SH-SY5Y (cell line): Measurements from ENCODE around the gene ZDHHC14.

Experiments
- GATA2 ChIP-seq: IDR thresholded peaks from 2 replicates; pipeline ENCODE4 v1.6.1; 2011; ENCODE audit warnings: mild to moderate bottlenecking, low read depth, low read length
- GATA3 ChIP-seq: IDR thresholded peaks from 2 replicates; pipeline ENCODE4 v1.6.1; 2011; ENCODE audit warnings: low read depth, mild to moderate bottlenecking, low read length, moderate library complexity

Gene ZDHHC14

DNA sequence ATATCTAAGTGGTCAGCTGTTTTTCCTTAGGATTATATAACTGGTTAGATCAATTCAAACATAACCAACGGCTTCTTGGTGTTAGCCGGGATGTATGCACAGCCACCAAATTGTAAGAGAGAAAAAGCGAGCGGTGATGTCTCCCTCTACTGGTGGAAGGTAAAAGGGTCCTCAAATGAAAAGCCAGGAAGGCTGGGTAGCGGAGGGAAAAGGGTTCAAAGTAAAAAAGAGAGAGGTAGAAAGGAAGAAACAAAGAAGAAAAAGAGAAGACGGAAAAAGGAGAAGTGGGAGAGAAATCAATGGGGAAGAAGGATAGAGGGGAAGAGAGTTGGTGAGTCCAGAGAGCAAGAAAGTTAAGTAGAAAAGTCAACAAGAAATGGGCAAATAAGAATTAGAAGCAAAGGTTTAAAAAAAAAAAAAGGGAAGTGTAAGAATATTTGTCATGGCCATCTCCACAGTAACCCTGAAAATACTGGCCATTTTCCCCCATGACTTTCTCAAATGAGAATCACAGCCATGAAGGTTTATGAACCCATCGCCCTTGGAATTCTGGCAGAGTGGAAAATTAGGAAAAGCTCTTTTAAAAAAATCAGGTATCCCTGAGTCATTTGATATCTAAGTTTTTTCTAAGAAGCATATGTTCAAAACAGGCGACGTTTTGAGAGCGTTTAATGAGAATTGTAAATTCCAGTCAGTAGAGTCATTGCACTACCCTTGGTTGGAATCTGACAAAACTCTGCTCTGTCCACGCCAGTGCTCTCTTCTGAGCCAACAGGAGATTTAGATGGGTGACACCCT is 286.4 kb downstream of the ZDHHC14 start:
- TF ChIP-seq GATA2: no peak
- no peak for TF ChIP-seq GATA3

DNA sequence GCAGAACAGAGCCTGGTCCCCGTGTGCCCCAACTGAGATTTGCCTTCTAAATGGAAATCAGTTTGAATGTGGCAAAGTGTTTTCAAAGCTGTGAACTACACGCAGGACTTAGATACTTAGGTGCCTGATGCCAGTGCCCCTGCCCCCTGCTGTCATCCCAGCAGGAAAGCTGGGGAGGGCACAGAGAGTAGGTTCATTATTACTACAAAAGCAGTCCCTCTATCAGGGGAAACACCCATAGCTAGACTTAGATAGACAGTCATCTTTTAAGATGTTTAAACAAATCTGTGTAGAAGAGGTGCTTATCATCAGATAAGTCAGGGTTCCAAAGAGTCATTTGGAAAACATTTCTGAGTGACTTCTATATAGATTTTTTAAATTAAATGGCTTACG is 287.0 kb downstream of the ZDHHC14 start:
- TF ChIP-seq GATA3 (no peak), GATA2 (no peak)

DNA sequence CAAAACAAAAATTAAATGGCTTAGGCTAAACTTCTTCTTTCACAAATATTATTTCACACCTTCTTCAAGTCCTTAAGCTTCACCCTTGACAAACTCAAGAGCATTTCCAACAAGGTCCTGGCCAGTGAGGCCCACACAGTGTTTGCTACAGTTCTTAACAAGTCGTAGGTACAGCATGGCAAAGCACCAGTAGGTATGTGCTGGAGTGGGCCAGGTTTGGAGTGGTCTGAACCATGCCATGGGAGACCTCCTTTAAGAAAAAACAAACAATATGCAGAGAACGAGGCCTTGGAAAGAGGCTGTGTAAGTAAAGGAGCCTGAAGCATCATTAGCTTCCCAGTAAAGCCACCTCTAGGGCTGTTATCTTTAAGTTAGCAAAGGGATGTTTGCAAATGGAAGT is 287.7 kb downstream of the ZDHHC14 start:
- TF ChIP-seq GATA3: no peak
- TF ChIP-seq GATA2: no peak

DNA sequence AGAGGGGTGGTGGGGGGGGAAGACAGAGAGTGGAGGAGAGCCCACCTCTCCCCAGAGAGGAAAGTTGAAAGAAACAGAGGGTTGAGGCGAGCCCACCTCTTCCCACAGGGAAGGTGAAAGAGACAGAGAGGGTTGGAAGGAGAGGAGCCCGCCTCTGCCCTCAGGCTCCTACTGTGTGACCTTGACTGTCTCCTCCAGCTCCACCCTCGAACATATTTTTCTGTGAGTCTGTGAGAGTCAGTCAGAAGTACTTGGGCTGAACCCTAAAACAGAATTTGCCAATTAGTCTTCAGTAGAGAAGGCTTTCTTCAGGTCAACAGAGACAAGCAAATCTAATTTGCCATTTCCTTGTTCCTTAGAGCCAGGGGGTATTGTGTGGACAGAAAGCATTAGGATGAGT is 288.3 kb downstream of the ZDHHC14 start:
- no peak for TF ChIP-seq GATA3
- no peak for TF ChIP-seq GATA2

DNA sequence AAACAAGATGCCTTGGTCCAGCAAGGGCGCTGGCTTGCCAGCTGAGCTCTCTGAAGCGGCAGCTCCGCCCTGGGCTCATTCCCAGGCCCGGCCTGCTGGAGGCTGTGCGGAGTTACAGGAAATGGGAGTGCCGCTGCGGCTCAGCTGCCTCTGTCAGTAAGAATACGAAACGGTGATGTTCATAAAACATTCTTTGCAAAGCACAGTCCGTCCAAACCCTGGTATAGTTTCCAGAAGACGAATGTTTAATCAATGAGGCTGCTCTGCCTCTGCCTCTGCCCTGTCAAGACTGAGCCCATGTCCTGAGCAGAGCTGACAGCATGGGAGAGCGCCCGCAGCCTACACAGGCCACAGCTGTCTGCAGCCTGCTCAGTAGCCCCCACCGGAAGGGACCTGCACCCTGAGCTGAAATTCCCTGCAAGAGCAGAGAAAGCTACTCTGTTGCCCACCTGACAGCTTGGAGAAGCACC is 288.8 kb downstream of the ZDHHC14 start:
- TF ChIP-seq GATA3 (no peak), GATA2 (no peak)

DNA sequence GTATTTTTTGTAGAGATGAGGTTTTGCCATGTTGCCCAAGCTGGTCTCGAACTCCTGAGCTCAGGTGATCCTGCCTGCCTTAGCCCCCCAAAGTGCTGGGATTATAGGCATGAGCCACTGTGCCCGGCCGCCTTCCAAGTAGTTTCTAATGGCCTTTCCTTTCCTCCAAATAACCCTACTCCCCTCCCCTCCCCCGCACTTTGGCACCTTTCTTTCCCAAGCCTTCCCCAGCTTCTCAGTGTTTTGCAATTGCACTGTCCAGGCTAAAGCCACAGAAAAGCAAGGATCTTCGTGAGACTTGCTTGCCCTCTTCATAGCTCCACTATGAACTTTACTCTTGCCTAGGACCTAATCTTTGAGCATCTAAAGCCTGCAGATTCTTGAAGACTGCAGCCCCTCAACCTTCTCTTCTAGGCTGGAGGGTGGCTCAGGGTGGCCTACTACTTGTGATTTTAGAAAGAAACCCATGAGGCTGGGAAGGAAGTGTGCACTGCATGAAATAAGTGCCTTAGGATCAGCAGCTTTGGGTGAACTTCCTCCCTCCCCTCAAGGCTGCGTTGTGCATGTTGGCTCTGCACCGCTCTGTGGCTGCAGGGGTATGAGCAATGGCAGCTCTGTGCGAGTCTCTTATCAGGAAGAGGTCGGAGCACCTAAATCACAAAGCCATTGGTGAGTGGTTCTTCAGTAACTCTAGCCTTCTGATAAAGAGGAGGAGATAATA is 289.6 kb downstream of the ZDHHC14 start:
- TF ChIP-seq GATA2: no peak

DNA sequence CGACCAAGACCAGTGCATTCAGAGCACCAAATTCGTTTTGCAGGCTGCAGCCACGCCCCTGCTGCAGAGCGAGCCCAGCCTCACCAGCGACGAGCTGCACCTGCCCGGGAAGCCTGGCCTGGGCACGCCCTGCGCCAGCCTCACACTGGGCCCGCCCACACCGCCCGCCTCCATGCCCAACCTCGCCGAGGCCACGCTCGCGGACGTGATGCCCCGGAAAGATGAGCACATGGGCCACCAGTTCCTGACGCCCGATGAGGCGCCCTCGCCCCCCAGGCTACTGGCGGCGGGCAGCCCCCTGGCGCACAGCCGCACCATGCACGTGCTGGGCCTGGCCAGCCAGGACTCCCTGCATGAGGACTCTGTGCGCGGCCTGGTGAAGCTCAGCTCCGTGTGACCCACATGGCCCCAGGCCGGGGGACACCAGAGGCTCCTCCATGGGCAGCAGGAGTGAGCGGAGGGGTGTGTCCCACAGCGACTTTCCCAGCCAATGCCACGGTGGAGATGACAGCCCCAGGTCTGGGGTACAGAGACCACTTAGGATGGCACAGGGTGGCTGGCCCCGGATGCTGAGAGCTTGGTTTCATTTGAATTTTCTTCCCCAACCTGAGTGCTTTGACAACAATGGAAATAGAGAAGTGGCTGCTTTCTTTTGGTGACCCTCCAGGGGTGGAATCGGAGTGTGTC is 291.9 kb downstream of the ZDHHC14 start:
- TF ChIP-seq GATA3 (no peak), GATA2 (no peak)

DNA sequence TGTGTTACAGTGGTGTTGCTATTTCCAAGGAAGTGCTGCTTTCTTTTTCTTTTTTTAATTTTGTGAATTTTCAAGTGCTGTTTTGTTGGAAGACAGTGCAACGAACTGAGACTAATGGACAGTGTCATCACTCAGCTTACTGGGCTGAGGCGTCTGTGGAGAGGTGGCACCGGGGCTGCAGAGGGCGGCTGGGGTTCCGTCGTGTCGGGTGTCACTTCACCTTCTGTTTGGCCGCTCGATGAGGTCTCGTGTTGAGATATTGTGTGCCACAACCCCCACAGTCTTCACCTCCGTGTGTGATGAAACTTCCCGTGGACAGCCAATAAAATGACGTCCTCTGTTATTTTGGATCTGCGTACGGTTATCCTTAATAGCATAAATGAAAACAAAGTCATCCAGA is 292.6 kb downstream of the ZDHHC14 start:
- no peak for TF ChIP-seq GATA3
- no peak for TF ChIP-seq GATA2

DNA sequence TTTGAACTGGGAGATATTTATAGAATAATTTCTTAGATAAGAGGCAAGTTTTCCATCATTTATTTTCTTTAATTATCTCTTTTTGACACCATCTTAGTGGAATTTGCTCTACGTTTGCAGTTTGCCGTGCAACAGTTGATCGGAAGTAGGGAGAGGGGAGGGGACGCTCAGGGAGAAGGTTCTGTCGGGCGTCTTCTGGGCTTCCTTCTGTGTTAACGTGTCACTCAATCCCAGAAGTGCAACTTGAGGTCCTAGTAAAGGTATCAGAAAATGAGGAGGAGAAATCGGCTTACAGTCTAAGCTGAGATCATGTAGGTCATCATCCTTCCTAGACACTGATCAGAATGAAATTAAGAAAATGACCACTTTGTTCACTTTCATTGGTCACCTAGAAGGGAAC is 293.1 kb downstream of the ZDHHC14 start:
- TF ChIP-seq GATA3 (no peak), GATA2 (no peak)

DNA sequence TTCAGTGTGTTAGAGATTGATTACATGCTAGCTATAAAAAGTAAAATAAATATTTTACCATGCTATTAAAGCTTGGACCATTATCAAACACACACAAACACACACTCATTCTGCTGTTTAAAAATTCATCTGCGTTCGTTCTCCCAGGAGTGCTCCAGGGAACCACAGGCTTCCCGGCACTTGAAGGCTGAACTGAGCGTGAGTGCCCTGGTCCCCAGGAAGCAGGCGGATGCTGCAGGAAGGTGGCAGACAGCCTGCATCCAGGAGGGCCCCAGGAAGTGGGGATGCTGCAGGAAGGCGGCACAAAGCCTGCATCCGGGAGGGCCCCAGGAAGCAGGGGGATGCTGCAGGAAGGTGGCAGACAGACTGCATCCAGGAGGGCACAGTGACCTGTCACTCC is 294.8 kb downstream of the ZDHHC14 start:
- TF ChIP-seq GATA3: no peak
- no peak for TF ChIP-seq GATA2

DNA sequence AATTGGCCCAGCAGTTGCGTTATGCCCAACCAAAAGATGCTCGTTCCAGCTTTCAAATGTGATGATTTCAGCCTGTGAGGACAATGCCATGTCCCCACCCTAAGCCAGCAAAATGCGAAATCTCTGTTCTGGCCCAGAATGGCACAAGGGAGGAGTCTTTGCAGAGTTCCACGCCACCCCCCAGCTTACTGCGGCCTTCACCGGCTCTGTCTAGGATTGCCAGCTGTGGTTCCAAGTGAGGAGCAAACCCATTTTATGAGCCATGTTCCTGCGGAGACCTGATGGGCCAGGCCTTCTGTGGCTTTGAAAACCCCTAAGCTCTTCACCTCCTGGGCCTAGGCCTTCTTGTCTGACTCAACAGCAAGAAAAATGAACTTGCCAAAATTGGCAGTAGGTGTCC is 295.3 kb downstream of the ZDHHC14 start:
- TF ChIP-seq GATA2: no peak
- no peak for TF ChIP-seq GATA3

DNA sequence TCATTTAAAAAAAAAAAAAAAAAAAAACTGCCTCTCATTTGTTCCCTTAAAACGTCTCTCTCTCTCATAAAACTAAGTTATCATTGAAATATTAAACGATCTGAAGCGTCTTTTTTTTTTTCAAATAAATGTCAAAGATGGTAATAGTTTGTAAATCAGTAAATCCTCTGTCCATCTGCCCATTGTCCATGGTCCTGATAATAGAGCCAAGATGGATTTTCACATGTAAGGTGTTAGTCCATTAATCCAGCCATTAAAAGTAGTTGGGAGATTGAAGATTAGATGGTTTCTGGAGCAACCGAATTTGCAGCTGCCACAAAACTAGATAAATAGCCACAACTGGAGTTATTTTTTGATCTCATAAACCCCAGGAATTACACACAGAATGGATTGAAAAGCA is 296.2 kb downstream of the ZDHHC14 start:
- TF ChIP-seq GATA3: no peak
- TF ChIP-seq GATA2: no peak

DNA sequence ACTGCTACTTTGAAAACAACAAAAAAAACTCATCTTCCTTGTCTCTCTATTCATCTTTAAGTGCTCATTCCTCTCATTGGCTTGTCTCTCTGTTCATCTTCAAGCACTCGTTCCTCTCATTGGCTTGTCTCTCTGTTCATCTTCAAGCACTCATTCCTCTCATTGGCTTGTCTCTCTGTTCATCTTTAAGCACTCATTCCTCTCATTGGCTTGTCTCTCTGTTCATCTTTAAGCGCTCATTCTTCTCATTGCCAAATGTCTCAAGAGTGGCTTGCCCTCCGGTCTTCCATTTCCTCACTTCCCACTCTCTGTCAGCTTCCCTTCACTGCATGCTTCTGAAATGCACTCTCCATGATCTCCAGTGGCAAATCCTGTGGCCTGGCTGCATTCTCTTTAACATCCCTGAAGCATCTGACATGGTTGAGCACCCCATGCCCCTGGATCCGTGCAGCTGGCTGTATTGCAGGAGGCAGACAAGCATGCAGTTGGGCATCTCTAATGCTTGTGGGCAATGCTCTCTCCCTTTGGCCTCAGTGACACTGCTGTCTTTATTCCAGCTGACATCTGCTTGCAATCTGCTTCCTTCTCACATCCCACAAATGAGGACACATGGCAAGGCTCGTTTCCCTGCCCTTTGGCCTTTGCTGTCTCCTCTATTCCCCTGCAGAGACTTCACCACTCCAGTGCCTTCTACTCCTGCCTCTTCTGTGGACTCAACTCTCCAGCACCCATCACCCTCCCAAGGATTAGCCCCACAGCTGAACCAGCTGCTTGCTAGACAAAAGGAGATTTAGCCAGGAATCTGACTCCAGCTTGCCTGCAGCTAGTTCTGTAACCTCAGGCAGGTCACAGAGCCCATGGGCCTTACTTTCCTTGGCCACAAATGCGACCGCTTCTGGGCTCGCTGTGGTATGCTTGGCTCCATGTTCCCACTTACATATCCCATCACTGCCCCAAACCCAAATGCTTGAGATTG is 298.9 kb downstream of the ZDHHC14 start:
- TF ChIP-seq GATA3: no peak
- TF ChIP-seq GATA2: no peak

DNA sequence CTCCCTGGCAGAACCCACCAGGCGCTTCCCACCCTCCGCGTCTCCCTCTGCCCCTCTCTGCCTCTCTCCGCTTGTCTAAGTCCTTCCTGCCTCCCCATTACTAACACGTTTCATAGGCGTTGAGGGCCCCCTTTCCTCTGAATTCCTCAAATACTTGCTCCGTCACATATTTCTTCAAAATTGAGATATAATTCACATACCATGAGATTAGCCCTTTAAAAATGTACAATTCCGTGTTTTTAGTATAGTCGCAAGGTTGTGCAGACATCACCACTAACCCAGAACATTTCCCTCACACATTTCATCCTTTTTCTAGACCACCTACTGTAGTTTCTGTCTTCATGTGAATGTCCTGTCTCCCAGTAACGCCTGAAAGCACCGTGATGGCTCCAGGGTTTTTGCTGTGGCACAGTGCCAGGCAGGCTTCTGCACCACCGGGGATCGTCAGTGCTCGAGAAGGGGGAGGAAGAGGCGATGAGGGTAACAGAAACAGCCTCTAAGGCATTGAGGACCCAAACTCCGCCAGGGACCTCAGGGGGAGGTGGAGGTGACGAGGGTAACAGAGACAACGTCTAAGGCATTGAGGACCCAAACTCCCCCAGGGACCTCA is 300.2 kb downstream of the ZDHHC14 start:
- no peak for TF ChIP-seq GATA2
- no peak for TF ChIP-seq GATA3
